Esophagus muscularis mucosa (tissue), 4 donors: ENCODE data around the gene RASGRF2. TPM values are rescaled to one million over a fixed set of nuclear protein-coding genes. Genes with fewer than 3 reads are reported as not detected.

Experiments
- DNase-seq: peaks from one replicate; pipeline ENCODE4 v3.0.0-alpha.2; 2017; ENCODE audit errors: extremely low spot score
- H3K27ac ChIP-seq, 4 donors: fragments of 200-600 bp; sonication (generic); replicated peaks in 1 of 4; 1 replicate in 3 of 4; 2 replicates in 1 of 4; pipeline ENCODE4 v1.5.1; 2016 to 2019; ENCODE audit warnings: mild to moderate bottlenecking in 1 of 4
- H3K27me3 ChIP-seq, 4 donors: fragments of 200-600 bp; sonication (generic); one replicate each; pipeline versions ENCODE4 v1.5.1 to v1.6.0; 2016 to 2019
- H3K36me3 ChIP-seq, 4 donors: fragments of 200-600 bp; sonication (generic); one replicate each; pipeline ENCODE4 v1.5.1; 2016 to 2019
- H3K4me1 ChIP-seq, 4 donors: fragments of 200-600 bp; sonication (generic); one replicate each; pipeline ENCODE4 v1.5.1; 2016 to 2019
- H3K4me3 ChIP-seq, 4 donors: fragments of 200-600 bp; sonication (generic); 1 replicate in 2 of 4; 2 replicates in 2 of 4; pipeline ENCODE4 v1.5.1; 2016 to 2019; ENCODE audit warnings: mild to moderate bottlenecking in 4 of 4, moderate library complexity in 1 of 4
- H3K9me3 ChIP-seq, 4 donors: fragments of 200-600 bp; sonication (generic); 1 replicate in 3 of 4; 2 replicates in 1 of 4; pipeline ENCODE4 v1.5.1; 2016 to 2019
- EP300 ChIP-seq: sonication (generic); formaldehyde crosslinking; IDR thresholded peaks from one replicate; pipeline ENCODE4 v1.6.1; 2017; ENCODE audit warnings: antibody characterized with exemption
- POLR2A ChIP-seq: fragments of 450-650 bp; IDR thresholded peaks from one replicate; pipeline ENCODE4 v1.6.1; 2017; ENCODE audit warnings: antibody characterized with exemption, moderate library complexity, mild to moderate bottlenecking, low read depth
- POLR2AphosphoS5 ChIP-seq, 2 donors: sonication (generic); formaldehyde crosslinking; IDR thresholded peaks; one replicate each; pipeline ENCODE4 v1.6.1; 2017; ENCODE audit warnings: antibody characterized with exemption in 2 of 2
- WGBS: methylation state at CpG from one replicate; pipeline ENCODE4 v1.1.5; 2018; 5-methylcytosine and 5-hydroxymethylcytosine counted together
- intact Hi-C: fragments of 100-400 bp; cut with DNase I; formaldehyde crosslinking; loops from one replicate; pipeline ENCODE4 v1.15.1; 2023
- total RNA-seq, 4 donors: library from RNA; depleted of rRNA; stranded (reverse); fragments of >200 nt; gene quantifications; one replicate each; pipeline versions ENCODE4 v1.1.0 to v1.2.1, GENCODE V29; 2016
- TF ChIP-seq, protein P1 (sequence below), 3 experiments: fragments of 200-600 bp in 2 of 3; fragments of 450-650 bp in 1 of 3; sonication (generic) in 2 of 3; IDR thresholded peaks; one replicate each; pipeline ENCODE4 v1.5.1; 2017 to 2019; ENCODE audit warnings: antibody characterized with exemption in 3 of 3, mild to moderate bottlenecking in 2 of 3, moderate library complexity in 1 of 3

The RASGRF2 gene
- total RNA-seq, 4 donors from 2014 or later = 4.2 to 7.6 (median 5.9) TPM

DNA sequence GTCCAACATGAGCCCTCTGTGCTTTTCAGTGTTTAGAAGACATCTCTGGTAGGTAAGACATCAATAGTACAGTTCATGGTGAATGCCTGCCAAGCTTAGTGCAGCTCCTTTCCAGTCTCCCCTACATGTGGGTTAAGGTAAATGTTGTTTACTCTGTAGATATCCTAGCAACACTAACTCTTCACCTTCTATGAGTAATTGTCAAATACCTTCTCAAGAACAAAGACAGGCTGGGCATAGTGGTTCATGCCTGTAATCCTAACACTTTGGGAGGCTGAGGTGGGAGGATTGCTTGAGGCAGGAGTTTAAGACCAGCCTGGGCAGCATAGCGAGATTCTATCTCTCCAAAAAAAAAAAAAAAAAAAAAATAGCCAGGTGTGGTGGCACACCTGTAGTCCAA is 18.7 kb upstream of the RASGRF2 start:
- 100% methylated on average over 1 of the region's 1 CpG for WGBS
- peaks cover 0 to 7% (median 3%) of the 10 kb centered on the region in 4 donors for H3K9me3 ChIP-seq
- H3K27ac ChIP-seq = no peak overlapping the region
- no peaks in the 10 kb centered on the region for H3K27me3 ChIP-seq
- DNase-seq = no peak
- H3K36me3 ChIP-seq = no peaks in the 10 kb centered on the region
- H3K4me3 ChIP-seq = no peak overlapping the region
- H3K4me1 ChIP-seq = no peaks in the 10 kb centered on the region
- intact Hi-C loops = no loop called here
- TF ChIP-seq, protein P1, sequence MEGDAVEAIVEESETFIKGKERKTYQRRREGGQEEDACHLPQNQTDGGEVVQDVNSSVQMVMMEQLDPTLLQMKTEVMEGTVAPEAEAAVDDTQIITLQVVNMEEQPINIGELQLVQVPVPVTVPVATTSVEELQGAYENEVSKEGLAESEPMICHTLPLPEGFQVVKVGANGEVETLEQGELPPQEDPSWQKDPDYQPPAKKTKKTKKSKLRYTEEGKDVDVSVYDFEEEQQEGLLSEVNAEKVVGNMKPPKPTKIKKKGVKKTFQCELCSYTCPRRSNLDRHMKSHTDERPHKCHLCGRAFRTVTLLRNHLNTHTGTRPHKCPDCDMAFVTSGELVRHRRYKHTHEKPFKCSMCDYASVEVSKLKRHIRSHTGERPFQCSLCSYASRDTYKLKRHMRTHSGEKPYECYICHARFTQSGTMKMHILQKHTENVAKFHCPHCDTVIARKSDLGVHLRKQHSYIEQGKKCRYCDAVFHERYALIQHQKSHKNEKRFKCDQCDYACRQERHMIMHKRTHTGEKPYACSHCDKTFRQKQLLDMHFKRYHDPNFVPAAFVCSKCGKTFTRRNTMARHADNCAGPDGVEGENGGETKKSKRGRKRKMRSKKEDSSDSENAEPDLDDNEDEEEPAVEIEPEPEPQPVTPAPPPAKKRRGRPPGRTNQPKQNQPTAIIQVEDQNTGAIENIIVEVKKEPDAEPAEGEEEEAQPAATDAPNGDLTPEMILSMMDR (IDR thresholded peaks at IDR 0.05) = no peak
- TF ChIP-seq POLR2AphosphoS5 (IDR thresholded peaks at IDR 0.05) (no peak), POLR2A (no peak), EP300 (no peak)

DNA sequence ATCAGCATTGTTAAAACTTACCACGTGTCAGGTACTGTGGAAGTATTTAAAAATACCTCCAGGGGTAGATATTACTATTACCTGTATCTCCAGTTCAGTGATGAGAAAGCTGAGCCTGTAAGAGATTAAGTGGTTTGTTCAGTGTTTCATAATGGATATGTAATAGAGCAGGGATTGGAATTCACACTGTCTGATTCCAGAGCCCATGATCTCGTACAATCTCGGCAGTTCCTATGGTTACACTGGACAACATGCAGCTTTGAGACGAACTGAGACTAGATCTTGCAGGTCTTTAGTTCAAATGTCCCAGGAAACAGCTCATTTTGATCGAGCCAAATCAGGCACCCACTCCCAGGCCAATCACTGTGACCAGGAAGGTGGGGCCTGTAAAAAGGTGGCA is 8.8 kb upstream of the RASGRF2 start:
- no peak for DNase-seq
- H3K4me3 ChIP-seq = no peak overlapping the region
- H3K9me3 ChIP-seq = peaks cover 0 to 14% (median 3%) of the 10 kb centered on the region in 4 donors
- H3K27ac ChIP-seq = no peak overlapping the region
- peaks cover 0 to 25% (median 0%) of the 10 kb centered on the region in 4 donors for H3K27me3 ChIP-seq
- intact Hi-C loops = no loop called here
- WGBS = 69% methylated on average over 5 of the region's 5 CpGs
- H3K4me1 ChIP-seq = no peaks in the 10 kb centered on the region
- no peaks in the 10 kb centered on the region for H3K36me3 ChIP-seq
- no peak for TF ChIP-seq POLR2AphosphoS5 (IDR thresholded peaks at IDR 0.05)

DNA sequence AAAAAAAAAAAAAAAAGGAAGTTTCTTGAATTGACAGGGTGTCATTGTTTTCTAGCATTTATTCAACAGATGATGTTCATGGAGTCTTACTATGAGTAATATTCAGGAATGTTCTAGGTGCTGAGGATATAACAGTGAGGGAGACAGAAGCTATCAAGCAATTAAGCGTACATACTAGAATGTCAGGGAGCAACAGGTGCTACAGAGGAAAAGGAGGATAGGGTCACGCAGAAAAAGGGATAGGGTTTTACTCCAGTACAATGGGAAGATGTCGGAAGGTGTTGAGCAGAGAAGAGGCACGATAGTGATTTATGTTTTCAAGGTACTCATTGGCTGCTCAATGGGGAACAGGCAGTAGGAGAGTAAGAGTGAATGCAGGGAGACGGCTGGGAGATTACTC is 6.6 kb upstream of the RASGRF2 start:
- Histone ChIP-seq H3K27me3 (peaks cover 0 to 41% (median 0%) of the 10 kb centered on the region in 4 donors), H3K27ac (no peak overlapping the region), H3K9me3 (no peaks in the 10 kb centered on the region), H3K4me3 (no peak overlapping the region), H3K4me1 (no peaks in the 10 kb centered on the region), H3K36me3 (no peaks in the 10 kb centered on the region)
- WGBS = 89% methylated on average over 5 of the region's 5 CpGs
- intact Hi-C loops = no loop called here
- DNase-seq = peak; percentile 68
- TF ChIP-seq EP300 = no peak

DNA sequence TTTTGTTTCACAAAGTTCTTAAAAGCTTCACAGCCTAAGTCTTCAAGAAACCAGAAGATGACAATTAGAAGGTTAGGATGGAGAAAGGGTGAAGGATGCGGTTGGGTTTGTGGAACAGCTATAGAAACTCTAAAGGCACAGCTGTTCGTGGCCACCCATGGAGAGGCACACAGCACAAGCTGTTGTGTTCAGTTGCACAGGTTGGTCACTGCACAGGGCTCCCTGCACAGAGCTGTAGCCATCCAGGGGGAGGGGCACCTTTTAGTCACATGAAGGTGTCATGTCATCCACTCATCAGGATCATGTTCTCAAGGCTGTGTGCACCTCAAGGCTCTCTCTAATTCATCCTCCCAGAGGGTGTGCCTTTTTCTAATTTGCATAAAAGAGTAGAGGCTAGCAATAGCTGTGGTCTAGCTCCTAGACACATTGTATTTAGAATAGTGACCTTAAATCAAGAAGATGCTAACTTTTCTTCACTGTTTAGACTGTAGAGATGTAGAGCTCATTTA is 5.0 kb upstream of the RASGRF2 start:
- no peak overlapping the region for H3K27ac ChIP-seq
- WGBS = 79% methylated on average over 2 of the region's 2 CpGs
- no peak for DNase-seq
- H3K9me3 ChIP-seq = no peaks in the 10 kb centered on the region
- TF ChIP-seq POLR2AphosphoS5 (IDR thresholded peaks at IDR 0.05) (no peak), EP300 (no peak)
- TF ChIP-seq, protein P1 (IDR thresholded peaks at IDR 0.05) = no peak
- peaks cover 0 to 6% (median 0%) of the 10 kb centered on the region in 4 donors for H3K4me1 ChIP-seq
- H3K36me3 ChIP-seq = no peaks in the 10 kb centered on the region
- peaks cover 0 to 57% (median 0%) of the 10 kb centered on the region in 4 donors for H3K27me3 ChIP-seq
- H3K4me3 ChIP-seq = no peak overlapping the region
- intact Hi-C loops = no loop called here

DNA sequence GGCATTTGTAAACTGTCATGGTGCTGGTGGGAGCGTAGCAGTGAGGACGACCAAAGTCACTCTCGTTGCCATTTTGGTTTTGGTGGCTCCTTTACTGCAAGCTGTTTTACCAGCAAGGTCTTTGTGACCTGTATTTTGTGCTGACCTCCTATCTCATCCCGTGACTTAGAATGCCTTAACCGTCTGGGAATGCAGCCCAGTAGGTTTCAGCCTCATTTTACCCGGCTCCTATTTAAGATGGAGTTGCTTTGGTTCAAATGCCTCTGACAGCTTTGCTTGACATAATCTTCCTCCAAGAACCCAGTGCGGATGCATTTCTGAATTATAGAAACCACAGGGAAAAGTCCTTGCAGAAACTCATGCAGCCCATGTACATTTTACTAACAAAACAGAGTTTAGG is 3.9 kb upstream of the RASGRF2 start:
- Histone ChIP-seq H3K9me3 (no peaks in the 10 kb centered on the region), H3K4me3 (no peak overlapping the region), H3K27ac (no peak overlapping the region), H3K36me3 (no peaks in the 10 kb centered on the region), H3K4me1 (peaks cover 0 to 16% (median 8%) of the 10 kb centered on the region in 4 donors), H3K27me3 (peaks cover 0 to 68% (median 0%) of the 10 kb centered on the region in 4 donors)
- 68% methylated on average over 7 of the region's 7 CpGs for WGBS
- no peak for DNase-seq
- TF ChIP-seq POLR2AphosphoS5 (IDR thresholded peaks at IDR 0.05) (no peak), POLR2A (no peak), EP300 (no peak)
- TF ChIP-seq, protein P1 (IDR thresholded peaks at IDR 0.05) = no peak
- intact Hi-C loops = no loop called here
